GM18508 (cell line): Measurements from ENCODE around the gene SRPK1.

Source experiments
- ATAC-seq: cut with Tn5 transposase; IDR thresholded peaks from one replicate; pipeline ENCODE4 v1.9.1; 2021; ENCODE audit warnings: moderate number of reproducible peaks; ENCODE audit not compliant: insufficient read depth, unreplicated experiment

The SRPK1 gene

GRCh38 chr6:35905141-35905785, 15.6 kb downstream of the SRPK1 start:
- ATAC-seq: no peak

- no peak for ATAC-seq
These were observed 17.2 kb downstream of the SRPK1 start for GRCh38 chr6:35903679-35904078.

- no peak for ATAC-seq
These were observed 20.4 kb downstream of the SRPK1 start for GRCh38 chr6:35900448-35900847.

GRCh38 chr6:35898003-35898402, 22.9 kb downstream of the SRPK1 start:
- ATAC-seq: no peak

GRCh38 chr6:35897486-35897885, 23.4 kb downstream of the SRPK1 start:
- ATAC-seq: no peak

GRCh38 chr6:35897036-35897435, 23.9 kb downstream of the SRPK1 start:
- no peak for ATAC-seq

- no peak for ATAC-seq
These were observed 24.7 kb downstream of the SRPK1 start for GRCh38 chr6:35896228-35896627.

- ATAC-seq: no peak
These were observed 25.3 kb downstream of the SRPK1 start for GRCh38 chr6:35895560-35895959.

GRCh38 chr6:35894776-35895175, 26.1 kb downstream of the SRPK1 start:
- ATAC-seq: no peak

- ATAC-seq: no peak
These were observed 27.7 kb downstream of the SRPK1 start for GRCh38 chr6:35893246-35893645.

- no peak for ATAC-seq
These were observed 28.4 kb downstream of the SRPK1 start for GRCh38 chr6:35892482-35892881.

GRCh38 chr6:35879151-35879550, 41.7 kb downstream of the SRPK1 start:
- no peak for ATAC-seq

- ATAC-seq: no peak
These were observed 44.0 kb downstream of the SRPK1 start for GRCh38 chr6:35876902-35877301.

- ATAC-seq: no peak
These were observed 46.2 kb downstream of the SRPK1 start for GRCh38 chr6:35874730-35875129.

- ATAC-seq: no peak
These were observed 61.5 kb downstream of the SRPK1 start for GRCh38 chr6:35859367-35859766.

GRCh38 chr6:35857853-35858252, 63.0 kb downstream of the SRPK1 start:
- ATAC-seq: no peak

- ATAC-seq: no peak
These were observed 64.6 kb downstream of the SRPK1 start for GRCh38 chr6:35856250-35856649.

- ATAC-seq: no peak
These were observed 67.9 kb downstream of the SRPK1 start for GRCh38 chr6:35852994-35853393.

- no peak for ATAC-seq
These were observed 70.7 kb downstream of the SRPK1 start for GRCh38 chr6:35850208-35850607.

GRCh38 chr6:35844290-35844689, 76.6 kb downstream of the SRPK1 start:
- ATAC-seq: no peak

GRCh38 chr6:35842381-35842780, 78.5 kb downstream of the SRPK1 start:
- ATAC-seq: no peak

- no peak for ATAC-seq
These were observed 81.9 kb downstream of the SRPK1 start for GRCh38 chr6:35839019-35839418.

GRCh38 chr6:35833536-35833935, 87.4 kb downstream of the SRPK1 start:
- no peak for ATAC-seq
